ENCODE measurements around the gene ADAM22.

Gene ADAM22

DNA sequence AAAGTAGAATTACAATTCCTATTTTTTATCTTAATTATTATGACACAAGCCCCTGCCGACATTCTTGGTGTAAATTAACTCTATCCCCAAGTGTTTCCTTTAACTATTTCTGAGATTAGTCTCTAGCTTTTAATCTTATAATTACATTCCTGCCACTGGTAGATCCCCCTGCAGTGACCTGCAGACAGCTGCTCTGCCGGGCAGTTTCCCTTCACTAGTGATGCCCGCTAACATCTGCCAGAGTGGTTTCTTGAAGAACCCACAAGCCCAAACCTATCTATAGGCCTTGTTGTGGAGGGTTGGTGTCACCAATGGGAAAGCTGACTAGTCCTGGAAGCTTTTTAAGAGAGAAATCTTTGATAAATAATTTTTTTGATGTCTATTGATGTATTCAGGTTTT, 50.0 kb downstream of the ADAM22 start:
- Histone ChIP-seq H3K4me3 (ENCODE audit: low read length) (no peak overlapping the region), H3K9me2 (replicated peaks; ENCODE audit: control insufficient read depth, low read length) (no peaks in the 10 kb centered on the region), H3K27me3 (ENCODE audit: control insufficient read depth, low read length) (no peaks in the 10 kb centered on the region), H4K20me1 (ENCODE audit: control insufficient read depth, insufficient read depth, low read depth, low read length) (no peaks in the 10 kb centered on the region), H3K9me3 (ENCODE audit: control insufficient read depth, insufficient read depth, low read length) (no peaks in the 10 kb centered on the region), H3K4me1 (ENCODE audit: control insufficient read depth, low read length) (no peaks in the 10 kb centered on the region), H3K27ac (ENCODE audit: low read depth, low read length) (no peak overlapping the region), H3K36me3 (ENCODE audit: control insufficient read depth, low read length) (no peaks in the 10 kb centered on the region), H3F3A (ENCODE audit: control insufficient read depth, insufficient read depth) (no peaks in the 10 kb centered on the region), H3K4me2 (ENCODE audit: low read length) (no peak overlapping the region), H3K79me2 (ENCODE audit: control insufficient read depth, low read length) (no peaks in the 10 kb centered on the region)
- TF ChIP-seq, protein P1, sequence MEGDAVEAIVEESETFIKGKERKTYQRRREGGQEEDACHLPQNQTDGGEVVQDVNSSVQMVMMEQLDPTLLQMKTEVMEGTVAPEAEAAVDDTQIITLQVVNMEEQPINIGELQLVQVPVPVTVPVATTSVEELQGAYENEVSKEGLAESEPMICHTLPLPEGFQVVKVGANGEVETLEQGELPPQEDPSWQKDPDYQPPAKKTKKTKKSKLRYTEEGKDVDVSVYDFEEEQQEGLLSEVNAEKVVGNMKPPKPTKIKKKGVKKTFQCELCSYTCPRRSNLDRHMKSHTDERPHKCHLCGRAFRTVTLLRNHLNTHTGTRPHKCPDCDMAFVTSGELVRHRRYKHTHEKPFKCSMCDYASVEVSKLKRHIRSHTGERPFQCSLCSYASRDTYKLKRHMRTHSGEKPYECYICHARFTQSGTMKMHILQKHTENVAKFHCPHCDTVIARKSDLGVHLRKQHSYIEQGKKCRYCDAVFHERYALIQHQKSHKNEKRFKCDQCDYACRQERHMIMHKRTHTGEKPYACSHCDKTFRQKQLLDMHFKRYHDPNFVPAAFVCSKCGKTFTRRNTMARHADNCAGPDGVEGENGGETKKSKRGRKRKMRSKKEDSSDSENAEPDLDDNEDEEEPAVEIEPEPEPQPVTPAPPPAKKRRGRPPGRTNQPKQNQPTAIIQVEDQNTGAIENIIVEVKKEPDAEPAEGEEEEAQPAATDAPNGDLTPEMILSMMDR (IDR thresholded peaks at IDR 0.05; ENCODE audit: low read depth, low read length, poor library complexity, severe bottlenecking) = no peak
- no peak for TF ChIP-seq EZH2phosphoT487 (IDR thresholded peaks at IDR 0.05; ENCODE audit: borderline replicate concordance, low read length)

DNA sequence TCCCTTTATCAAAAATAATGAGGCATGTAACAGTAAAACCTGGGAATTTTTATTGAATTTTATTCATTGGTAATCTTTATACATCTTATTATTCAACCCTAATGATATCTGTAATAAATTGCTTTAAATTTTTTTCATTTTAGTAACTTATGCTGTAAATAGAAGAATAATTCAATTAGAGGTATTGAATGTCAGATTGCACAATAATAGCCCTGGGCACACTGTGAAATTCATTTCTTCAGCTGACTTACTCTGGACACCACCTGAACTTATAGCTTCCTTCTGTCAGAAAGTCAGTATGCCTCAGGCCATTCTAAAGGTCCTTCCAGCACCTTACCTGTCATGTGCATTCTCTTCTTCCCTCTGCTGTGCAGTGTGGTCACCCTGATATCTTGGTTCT, 59.2 kb downstream of the ADAM22 start:
- Histone ChIP-seq H3K9me2 (replicated peaks; ENCODE audit: control insufficient read depth, low read length) (no peaks in the 10 kb centered on the region), H3K27ac (ENCODE audit: low read depth, low read length) (no peak overlapping the region), H3K9me3 (ENCODE audit: control insufficient read depth, insufficient read depth, low read length) (no peaks in the 10 kb centered on the region), H4K20me1 (ENCODE audit: control insufficient read depth, insufficient read depth, low read depth, low read length) (no peaks in the 10 kb centered on the region), H3K27me3 (ENCODE audit: control insufficient read depth, low read length) (no peaks in the 10 kb centered on the region), H3F3A (ENCODE audit: control insufficient read depth, insufficient read depth) (no peaks in the 10 kb centered on the region), H3K4me1 (ENCODE audit: control insufficient read depth, low read length) (no peaks in the 10 kb centered on the region), H3K4me3 (ENCODE audit: low read length) (no peak overlapping the region), H3K36me3 (ENCODE audit: control insufficient read depth, low read length) (no peaks in the 10 kb centered on the region), H3K79me2 (ENCODE audit: control insufficient read depth, low read length) (no peaks in the 10 kb centered on the region), H3K4me2 (ENCODE audit: low read length) (no peak overlapping the region)
- TF ChIP-seq EZH2phosphoT487 (IDR thresholded peaks at IDR 0.05; ENCODE audit: borderline replicate concordance, low read length) = no peak
- TF ChIP-seq, protein P1 (IDR thresholded peaks at IDR 0.05; ENCODE audit: low read depth, low read length, poor library complexity, severe bottlenecking) = no peak

DNA sequence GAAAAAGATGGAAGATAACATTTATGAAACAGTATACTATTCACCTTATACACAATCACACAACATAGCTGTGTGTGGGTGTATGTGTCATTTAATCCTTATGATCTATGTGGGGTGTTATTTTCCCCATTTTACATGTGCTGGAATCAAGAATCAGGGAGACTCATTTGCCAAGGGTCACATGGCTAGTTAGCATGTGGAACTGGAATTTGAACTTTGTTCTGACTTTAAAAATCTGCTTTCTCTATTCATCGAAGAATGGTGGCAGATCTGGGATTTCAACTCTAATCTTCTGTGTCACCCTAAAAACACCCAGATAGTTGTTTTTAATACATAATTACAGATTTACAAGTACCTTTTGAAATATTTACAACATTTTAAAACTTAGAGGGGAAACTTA, 65.2 kb downstream of the ADAM22 start:
- Histone ChIP-seq H3K79me2 (ENCODE audit: control insufficient read depth, low read length) (no peaks in the 10 kb centered on the region), H3K9me3 (ENCODE audit: control insufficient read depth, insufficient read depth, low read length) (no peaks in the 10 kb centered on the region), H3K27me3 (ENCODE audit: control insufficient read depth, low read length) (no peaks in the 10 kb centered on the region), H4K20me1 (ENCODE audit: control insufficient read depth, insufficient read depth, low read depth, low read length) (no peaks in the 10 kb centered on the region), H3F3A (ENCODE audit: control insufficient read depth, insufficient read depth) (no peaks in the 10 kb centered on the region), H3K4me3 (ENCODE audit: low read length) (no peak overlapping the region), H3K9me2 (replicated peaks; ENCODE audit: control insufficient read depth, low read length) (no peaks in the 10 kb centered on the region), H3K36me3 (ENCODE audit: control insufficient read depth, low read length) (no peaks in the 10 kb centered on the region), H3K4me2 (ENCODE audit: low read length) (no peak overlapping the region), H3K4me1 (ENCODE audit: control insufficient read depth, low read length) (no peaks in the 10 kb centered on the region), H3K27ac (ENCODE audit: low read depth, low read length) (no peak overlapping the region)
- TF ChIP-seq, protein P1 (IDR thresholded peaks at IDR 0.05; ENCODE audit: low read depth, low read length, poor library complexity, severe bottlenecking) = no peak
- no peak for TF ChIP-seq EZH2phosphoT487 (IDR thresholded peaks at IDR 0.05; ENCODE audit: borderline replicate concordance, low read length)

Data from DOHH2 (cell line).